Limb (tissue), 2 donors: ENCODE data around the gene CA11.

Experiments used
- DNase-seq, 2 donors: peaks; one replicate each; pipeline ENCODE4 v3.0.0-alpha.2; 2016; ENCODE audit errors: extremely low spot score in 2 of 2

The CA11 gene

GRCh38 chr19:48588670-48589401 is 57.2 kb downstream of the CA11 start:
- peak; percentile 73 to 89 for DNase-seq
